Karpas-422 (cell line): Measurements from ENCODE around the gene SPN. TPM values are rescaled to one million over a fixed set of nuclear protein-coding genes. Genes with fewer than 3 reads are reported as not detected.

Experiments
- DNase-seq: peaks from one replicate; pipeline ENCODE4 v3.0.0-alpha.2; 2015
- H2AFZ ChIP-seq: fragments of 200-600 bp; sonication (generic); 2 replicates; pipeline ENCODE4 v1.6.1; 2014; ENCODE audit warnings: antibody characterized with exemption, low read length, mixed read lengths
- H3K27ac ChIP-seq: fragments of 200-600 bp; sonication (generic); 2 replicates; pipeline ENCODE4 v1.5.1; 2014; ENCODE audit warnings: mild to moderate bottlenecking, low read length, moderate library complexity
- H3K27me3 ChIP-seq: fragments of 200-600 bp; sonication (generic); 2 replicates; pipeline ENCODE4 v1.6.1; 2014; ENCODE audit warnings: low read length, mixed read lengths
- H3K36me3 ChIP-seq: fragments of 200-600 bp; sonication (generic); 2 replicates; pipeline ENCODE4 v1.6.1; 2014; ENCODE audit warnings: low read length, mixed read lengths; ENCODE audit not compliant: insufficient read depth
- H3K4me1 ChIP-seq: fragments of 200-600 bp; sonication (generic); 2 replicates; pipeline ENCODE4 v1.6.1; 2014; ENCODE audit warnings: mild to moderate bottlenecking, low read length, mixed read lengths
- H3K4me2 ChIP-seq: fragments of 200-600 bp; sonication (generic); 2 replicates; pipeline ENCODE4 v1.6.1; 2014; ENCODE audit warnings: low read length, low read depth, mild to moderate bottlenecking; ENCODE audit not compliant: poor library complexity, severe bottlenecking
- H3K4me3 ChIP-seq: fragments of 200-600 bp; sonication (generic); 2 replicates; pipeline ENCODE4 v1.5.1; 2014; ENCODE audit warnings: mild to moderate bottlenecking, antibody characterized with exemption, low read length, mixed read lengths
- H3K79me2 ChIP-seq: fragments of 200-600 bp; sonication (generic); 2 replicates; pipeline ENCODE4 v1.6.1; 2014; ENCODE audit warnings: mild to moderate bottlenecking, low read length, mixed read lengths
- H3K9ac ChIP-seq: fragments of 200-600 bp; sonication (generic); 2 replicates; pipeline ENCODE4 v1.6.0; 2014; ENCODE audit warnings: low read length
- H3K9me2 ChIP-seq: fragments of 200-600 bp; sonication (generic), shearing (Covaris generic); replicated peaks from 2 replicates; pipeline ENCODE4 v1.6.0; 2014; ENCODE audit warnings: mild to moderate bottlenecking, low read length, moderate library complexity; ENCODE audit not compliant: insufficient read depth
- H3K9me3 ChIP-seq: fragments of 300-700, 200-600 bp; sonication (generic); 2 replicates; pipeline ENCODE4 v1.6.1; 2014; ENCODE audit warnings: low read length, mixed read lengths
- H4K20me1 ChIP-seq: fragments of 200-600 bp; sonication (generic); 2 replicates; pipeline ENCODE4 v1.6.1; 2014; ENCODE audit warnings: mild to moderate bottlenecking, antibody characterized with exemption, low read length, low read depth; ENCODE audit not compliant: insufficient read depth
- total RNA-seq: library from RNA; depleted of rRNA; stranded (reverse); fragments of >200 nt; shearing (Covaris generic); gene quantifications from 2 replicates; pipeline ENCODE4 v1.2.3, GENCODE V29; 2014; ENCODE audit warnings: low replicate concordance

Gene SPN
- total RNA-seq, 1 experiment from 2014 or later: 0.63 TPM

- no peak overlapping the region for H2AFZ ChIP-seq
- H3K9ac ChIP-seq: no peak overlapping the region
- H3K4me1 ChIP-seq: peaks cover 7% of the 10 kb centered on the region
Measured at GRCh38 chr16:29643596-29643995, 19.5 kb upstream of the SPN start.

GRCh38 chr16:29644338-29644857 is 18.6 kb upstream of the SPN start:
- peaks cover 7% of the 10 kb centered on the region for H3K4me1 ChIP-seq
- no peak overlapping the region for H3K4me3 ChIP-seq
- H2AFZ ChIP-seq: no peak overlapping the region
- no peaks in the 10 kb centered on the region for H4K20me1 ChIP-seq
- H3K9ac ChIP-seq: no peak overlapping the region
- no peaks in the 10 kb centered on the region for H3K27me3 ChIP-seq
- no peak overlapping the region for H3K27ac ChIP-seq
- no peak overlapping the region for H3K4me2 ChIP-seq
- DNase-seq: peak; percentile 37
- H3K9me3 ChIP-seq: no peaks in the 10 kb centered on the region
- H3K9me2 ChIP-seq: no peaks in the 10 kb centered on the region
- H3K36me3 ChIP-seq: no peaks in the 10 kb centered on the region
- no peaks in the 10 kb centered on the region for H3K79me2 ChIP-seq

More at GRCh38 chr16:29643596-29643995, 19.5 kb upstream of the SPN start:
- Histone ChIP-seq H3K4me3 (no peak overlapping the region), H3K36me3 (no peaks in the 10 kb centered on the region), H3K9me3 (no peaks in the 10 kb centered on the region), H3K79me2 (no peaks in the 10 kb centered on the region), H3K27ac (no peak overlapping the region), H3K9me2 (no peaks in the 10 kb centered on the region), H3K4me2 (no peak overlapping the region), H3K27me3 (no peaks in the 10 kb centered on the region), H4K20me1 (no peaks in the 10 kb centered on the region)
- no peak for DNase-seq

- no peaks in the 10 kb centered on the region for H3K27me3 ChIP-seq
- H3K36me3 ChIP-seq: no peaks in the 10 kb centered on the region
- no peak overlapping the region for H3K9ac ChIP-seq
- no peak overlapping the region for H3K27ac ChIP-seq
- DNase-seq: peak; percentile 40
- H2AFZ ChIP-seq: peak overlapping the region; percentile 75
- H3K9me2 ChIP-seq: no peaks in the 10 kb centered on the region
- no peaks in the 10 kb centered on the region for H4K20me1 ChIP-seq
- H3K9me3 ChIP-seq: no peaks in the 10 kb centered on the region
- H3K4me1 ChIP-seq: peaks cover 7% of the 10 kb centered on the region
- H3K79me2 ChIP-seq: no peaks in the 10 kb centered on the region
- no peak overlapping the region for H3K4me2 ChIP-seq
- H3K4me3 ChIP-seq: no peak overlapping the region
Measured at GRCh38 chr16:29644973-29645693, 17.9 kb upstream of the SPN start.

GRCh38 chr16:29645694-29646187 is 17.3 kb upstream of the SPN start:
- H3K4me2 ChIP-seq: no peak overlapping the region
- H3K9me3 ChIP-seq: no peaks in the 10 kb centered on the region
- H3K27ac ChIP-seq: no peak overlapping the region
- no peak overlapping the region for H3K4me3 ChIP-seq
- H3K9ac ChIP-seq: no peak overlapping the region
- H3K27me3 ChIP-seq: no peaks in the 10 kb centered on the region
- peak overlapping the region; percentile 75 for H2AFZ ChIP-seq
- peaks cover 7% of the 10 kb centered on the region for H3K4me1 ChIP-seq
- no peaks in the 10 kb centered on the region for H3K9me2 ChIP-seq
- no peaks in the 10 kb centered on the region for H3K36me3 ChIP-seq
- no peaks in the 10 kb centered on the region for H3K79me2 ChIP-seq
- H4K20me1 ChIP-seq: no peaks in the 10 kb centered on the region
- DNase-seq: peak; percentile 77

GRCh38 chr16:29646947-29647346 is 16.1 kb upstream of the SPN start:
- H3K79me2 ChIP-seq: no peaks in the 10 kb centered on the region
- H3K27ac ChIP-seq: no peak overlapping the region
- no peaks in the 10 kb centered on the region for H3K9me3 ChIP-seq
- no peak for DNase-seq
- H3K4me1 ChIP-seq: peaks cover 7% of the 10 kb centered on the region
- H3K9ac ChIP-seq: no peak overlapping the region
- no peak overlapping the region for H3K4me3 ChIP-seq
- no peak overlapping the region for H3K4me2 ChIP-seq
- no peaks in the 10 kb centered on the region for H3K36me3 ChIP-seq
- no peak overlapping the region for H2AFZ ChIP-seq
- no peaks in the 10 kb centered on the region for H3K9me2 ChIP-seq
- no peaks in the 10 kb centered on the region for H3K27me3 ChIP-seq
- H4K20me1 ChIP-seq: no peaks in the 10 kb centered on the region

- no peaks in the 10 kb centered on the region for H3K27me3 ChIP-seq
- no peaks in the 10 kb centered on the region for H3K36me3 ChIP-seq
- H3K4me2 ChIP-seq: no peak overlapping the region
- H3K27ac ChIP-seq: no peak overlapping the region
- no peaks in the 10 kb centered on the region for H3K9me3 ChIP-seq
- H3K9me2 ChIP-seq: no peaks in the 10 kb centered on the region
- no peak for DNase-seq
- peaks cover 17% of the 10 kb centered on the region for H3K4me1 ChIP-seq
- no peak overlapping the region for H2AFZ ChIP-seq
- H3K9ac ChIP-seq: no peak overlapping the region
- no peak overlapping the region for H3K4me3 ChIP-seq
- H4K20me1 ChIP-seq: no peaks in the 10 kb centered on the region
- H3K79me2 ChIP-seq: no peaks in the 10 kb centered on the region
Measured at GRCh38 chr16:29649588-29650494, 13.2 kb upstream of the SPN start.

- no peaks in the 10 kb centered on the region for H3K79me2 ChIP-seq
- no peaks in the 10 kb centered on the region for H3K9me3 ChIP-seq
- no peak overlapping the region for H3K4me2 ChIP-seq
- H3K4me3 ChIP-seq: no peak overlapping the region
- H3K4me1 ChIP-seq: peaks cover 10% of the 10 kb centered on the region
- no peaks in the 10 kb centered on the region for H3K27me3 ChIP-seq
- H4K20me1 ChIP-seq: no peaks in the 10 kb centered on the region
- H2AFZ ChIP-seq: no peak overlapping the region
- no peaks in the 10 kb centered on the region for H3K36me3 ChIP-seq
- H3K9me2 ChIP-seq: no peaks in the 10 kb centered on the region
- H3K27ac ChIP-seq: no peak overlapping the region
- no peak for DNase-seq
- no peak overlapping the region for H3K9ac ChIP-seq
Measured at GRCh38 chr16:29650771-29651170, 12.3 kb upstream of the SPN start.

GRCh38 chr16:29651774-29652349 is 11.2 kb upstream of the SPN start:
- H3K4me1 ChIP-seq: peaks cover 10% of the 10 kb centered on the region
- no peak overlapping the region for H3K9ac ChIP-seq
- no peak overlapping the region for H3K4me3 ChIP-seq
- H2AFZ ChIP-seq: no peak overlapping the region
- no peaks in the 10 kb centered on the region for H3K27me3 ChIP-seq
- no peak overlapping the region for H3K4me2 ChIP-seq
- no peaks in the 10 kb centered on the region for H4K20me1 ChIP-seq
- H3K9me2 ChIP-seq: no peaks in the 10 kb centered on the region
- no peaks in the 10 kb centered on the region for H3K9me3 ChIP-seq
- H3K27ac ChIP-seq: no peak overlapping the region
- no peak for DNase-seq
- H3K36me3 ChIP-seq: no peaks in the 10 kb centered on the region
- H3K79me2 ChIP-seq: no peaks in the 10 kb centered on the region
